ENCODE results near the gene MTG1. TPM values are rescaled to one million over a fixed set of nuclear protein-coding genes. Genes with fewer than 3 reads are reported as not detected.
"Not testable (repeated sequence)": the region's sequence is repeated elsewhere in the genome, so short reads cannot be mapped to it uniquely, and the experiment has no call there.

MTG1 gene
- total and polyA plus RNA-seq, 2 donors, result 32.0 to 34.5 TPM

GRCh38 chr10:133465950-133466474 is 72.1 kb downstream of the MTG1 start:
- H3K36me3 ChIP-seq (ENCODE audit: insufficient read depth), result no peaks in the 10 kb centered on the region
- H3K4me3 ChIP-seq (ENCODE audit: low read depth, low read length), result no peak overlapping the region
- DNase-seq (ENCODE audit: extremely low spot score), result no peak
- no peaks in the 10 kb centered on the region for H3K4me1 ChIP-seq (ENCODE audit: insufficient read depth)
- WGBS, result 91% methylated on average over 7 of the region's 7 CpGs
- H3K27ac ChIP-seq (ENCODE audit: low read depth), result no peak overlapping the region

- Histone ChIP-seq H3K27ac (ENCODE audit: low read depth) (no peak overlapping the region), H3K36me3 (ENCODE audit: insufficient read depth) (no peaks in the 10 kb centered on the region), H3K4me1 (ENCODE audit: insufficient read depth) (no peaks in the 10 kb centered on the region), H3K4me3 (ENCODE audit: low read depth, low read length) (no peak overlapping the region)
- 94% methylated on average over 7 of the region's 7 CpGs for WGBS
- no peak for DNase-seq (ENCODE audit: extremely low spot score)
Measured at GRCh38 chr10:133466683-133467275, 72.8 kb downstream of the MTG1 start.

- no peak overlapping the region for H3K27ac ChIP-seq (ENCODE audit: low read depth)
- no peak for DNase-seq (ENCODE audit: extremely low spot score)
- H3K4me3 ChIP-seq (ENCODE audit: low read depth, low read length), result no peak overlapping the region
- no peaks in the 10 kb centered on the region for H3K4me1 ChIP-seq (ENCODE audit: insufficient read depth)
- no peaks in the 10 kb centered on the region for H3K36me3 ChIP-seq (ENCODE audit: insufficient read depth)
- 87% methylated on average over 17 of the region's 17 CpGs for WGBS
Measured at GRCh38 chr10:133467286-133467911, 73.4 kb downstream of the MTG1 start.

DNA sequence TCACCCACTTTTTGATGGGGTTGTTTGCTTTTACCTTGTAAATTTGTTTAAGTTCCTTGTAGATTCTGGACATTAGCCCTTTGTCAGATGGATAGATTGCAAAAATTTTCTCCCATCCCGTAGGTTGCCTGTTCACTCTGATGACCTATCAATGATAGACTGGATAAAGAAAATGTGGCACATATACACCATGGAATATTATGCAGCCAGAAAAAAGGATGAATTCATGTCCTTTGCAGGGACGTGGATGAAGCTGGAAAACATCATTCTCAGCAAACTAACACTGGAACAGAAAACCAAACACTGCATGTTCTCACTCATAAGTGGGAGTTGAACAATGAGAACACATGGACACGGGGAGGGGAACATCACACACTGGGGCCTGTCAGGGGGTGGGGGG is 75.2 kb downstream of the MTG1 start:
- not testable (repeated sequence) for H3K36me3 ChIP-seq (ENCODE audit: insufficient read depth); H3K4me1 ChIP-seq (ENCODE audit: insufficient read depth); H3K4me3 ChIP-seq (ENCODE audit: low read depth, low read length); H3K27ac ChIP-seq (ENCODE audit: low read depth); DNase-seq (ENCODE audit: extremely low spot score)
- 74% methylated on average over 3 of the region's 3 CpGs for WGBS

DNA sequence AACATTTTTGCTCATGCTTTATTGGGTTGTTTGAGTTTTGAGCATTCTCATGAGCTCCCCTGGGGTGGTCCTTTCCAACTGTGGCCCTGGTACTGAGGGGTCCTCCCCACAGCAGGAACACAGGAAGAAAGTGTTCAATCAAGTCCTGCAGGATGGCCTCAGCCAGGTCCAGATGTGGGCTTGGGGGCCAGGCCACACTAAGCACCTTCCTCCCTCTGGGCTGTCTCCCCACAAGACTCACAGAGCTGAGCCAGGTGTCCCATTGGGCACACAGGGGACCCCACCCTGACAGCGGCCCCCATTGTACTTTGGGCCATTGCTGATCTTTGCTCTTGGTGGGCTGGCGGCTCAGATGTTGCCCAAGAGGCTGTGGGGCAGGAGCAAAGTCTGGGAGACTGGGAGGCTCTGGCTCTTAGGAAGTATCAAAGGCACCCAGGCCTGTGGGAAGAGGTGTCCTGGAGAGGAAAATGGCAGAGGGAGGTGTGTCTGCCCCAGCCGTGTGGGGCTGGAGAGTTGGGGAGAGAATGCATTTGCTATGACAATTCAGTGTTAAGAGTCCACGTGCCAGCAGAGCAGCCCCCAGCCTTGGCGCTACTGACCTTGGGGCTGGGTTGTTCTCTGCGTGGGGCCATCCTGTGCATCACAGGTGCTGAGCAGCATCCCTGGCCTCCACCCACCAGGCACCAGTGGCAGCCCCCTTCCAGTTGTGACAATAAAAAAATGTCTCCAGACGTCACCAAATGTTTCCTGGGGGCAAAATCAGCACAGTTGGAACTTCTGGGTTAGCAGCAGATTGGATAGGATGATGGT is 77.5 kb downstream of the MTG1 start:
- no peak for DNase-seq (ENCODE audit: extremely low spot score)
- no peaks in the 10 kb centered on the region for H3K36me3 ChIP-seq (ENCODE audit: insufficient read depth)
- H3K4me1 ChIP-seq (ENCODE audit: insufficient read depth), result no peaks in the 10 kb centered on the region
- no peak overlapping the region for H3K27ac ChIP-seq (ENCODE audit: low read depth)
- H3K4me3 ChIP-seq (ENCODE audit: low read depth, low read length), result no peak overlapping the region
- 76% methylated on average over 7 of the region's 7 CpGs for WGBS

Small RNA genes lying within 50 kb of the gene (small RNA-seq; reads per million reads assigned to genes)
- gene AL360181.4 (not detected), gene BANF1P2 (not detected), gene MIR3944 (not detected)

Other genes starting within 250 kb of the MTG1 start
- gene KNDC1, start 233.9 kb upstream of the MTG1 start, total RNA-seq, result 1.2 TPM
- 0.47 TPM for gene KNDC1, start 233.9 kb upstream of the MTG1 start, polyA plus RNA-seq
- not detected for gene UTF1, start 163.9 kb upstream of the MTG1 start, total RNA-seq
- not detected for gene UTF1, start 163.9 kb upstream of the MTG1 start, polyA plus RNA-seq
- gene VENTX, start 156.3 kb upstream of the MTG1 start, total RNA-seq, result not detected
- 1.3 TPM for gene VENTX, start 156.3 kb upstream of the MTG1 start, polyA plus RNA-seq
- gene ADAM8, start 117.3 kb upstream of the MTG1 start, total RNA-seq, result 3.0 TPM
- gene ADAM8, start 117.3 kb upstream of the MTG1 start, polyA plus RNA-seq, result 5.7 TPM
- 27.8 TPM for gene TUBGCP2, start 85.3 kb upstream of the MTG1 start, total RNA-seq
- 35.6 TPM for gene TUBGCP2, start 85.3 kb upstream of the MTG1 start, polyA plus RNA-seq
- 24.1 TPM for gene ZNF511, start 85.2 kb upstream of the MTG1 start, total RNA-seq
- 41.5 TPM for gene ZNF511, start 85.2 kb upstream of the MTG1 start, polyA plus RNA-seq
- gene CALY, start 57.3 kb upstream of the MTG1 start, total RNA-seq, result 0.79 TPM
- 1.1 TPM for gene CALY, start 57.3 kb upstream of the MTG1 start, polyA plus RNA-seq
- not detected for gene PRAP1, start 46.8 kb upstream of the MTG1 start, total RNA-seq
- 0.19 TPM for gene PRAP1, start 46.8 kb upstream of the MTG1 start, polyA plus RNA-seq
- 5.2 TPM for gene FUOM, start 36.1 kb upstream of the MTG1 start, total RNA-seq
- 16.9 TPM for gene FUOM, start 36.1 kb upstream of the MTG1 start, polyA plus RNA-seq
- gene ECHS1, start 20.8 kb upstream of the MTG1 start, total RNA-seq, result 43.0 TPM
- gene ECHS1, start 20.8 kb upstream of the MTG1 start, polyA plus RNA-seq, result 93.9 TPM
- 4.3 TPM for gene PAOX, start 14.9 kb upstream of the MTG1 start, total RNA-seq
- 8.9 TPM for gene PAOX, start 14.9 kb upstream of the MTG1 start, polyA plus RNA-seq
- gene SPRN, start 30.5 kb downstream of the MTG1 start, total RNA-seq, result 0.74 TPM
- 0.19 TPM for gene SPRN, start 30.5 kb downstream of the MTG1 start, polyA plus RNA-seq
- gene SCART1, start 59.8 kb downstream of the MTG1 start, total RNA-seq, result 3.3 TPM
- 0.86 TPM for gene SCART1, start 59.8 kb downstream of the MTG1 start, polyA plus RNA-seq
- gene CYP2E1, start 133.2 kb downstream of the MTG1 start, total RNA-seq, result 1.1 TPM
- 3.6 TPM for gene CYP2E1, start 133.2 kb downstream of the MTG1 start, polyA plus RNA-seq
- gene SYCE1, start 171.4 kb downstream of the MTG1 start, total RNA-seq, result not detected
- not detected for gene SYCE1, start 171.4 kb downstream of the MTG1 start, polyA plus RNA-seq
- not detected for gene FRG2B, start 232.6 kb downstream of the MTG1 start, total RNA-seq
- gene FRG2B, start 232.6 kb downstream of the MTG1 start, polyA plus RNA-seq, result not detected

Data from urinary bladder (tissue), 4 donors.